Measurements from ENCODE around the gene CDC14B. TPM values are rescaled to one million over a fixed set of nuclear protein-coding genes. Genes with fewer than 3 reads are reported as not detected.
A peak's percentile ranks its signal among the peaks of the same experiment; 100 is the strongest.
"Not testable (repeated sequence)": the region's sequence is repeated elsewhere in the genome, so short reads cannot be mapped to it uniquely, and the experiment has no call there.

CDC14B gene
- 10 to 100 TPM; 14.2 to 21.2 (median 16.2) TPM for total RNA-seq
- long read RNA-seq, donor 1, partial matches to known transcripts = 2 of 7 reads
- long read RNA-seq, donor 1, other reads (novel, unspliced or antisense) = 3 of 7 reads
- long read RNA-seq, donor 2, partial matches to known transcripts = 0 of 6 reads
- long read RNA-seq, donor 2, other reads (novel, unspliced or antisense) = 5 of 6 reads

GRCh38 chr9:96619491-96620180, at the start of gene CDC14B:
CDC14B (minus strand) TSS chr9:96619843; CDS start chr9:96619378, 465 bp downstream.
- no peak for TF ChIP-seq CTCF (IDR thresholded peaks at IDR 0.05)
- no peaks in the 10 kb centered on the region for H3K4me1 ChIP-seq (ENCODE audit: low read depth)
- H3K36me3 ChIP-seq (ENCODE audit: low read depth) = no peaks in the 10 kb centered on the region
- intact Hi-C loops (cut with DNase I, micrococcal nuclease) = no loop called here
- ATAC-seq (peak; percentile 87), DNase-seq (peak; percentile 94 to 97 (median 95))
- peak within 1 kb of the TSS; percentile 50 for H3K4me3 ChIP-seq
- H3K9me3 ChIP-seq = no peaks in the 10 kb centered on the region

GRCh38 chr9:96668868-96669534, 49.4 kb upstream of the CDC14B start:
- no peaks in the 10 kb centered on the region for H3K4me1 ChIP-seq (ENCODE audit: low read depth)
- H3K9me3 ChIP-seq = no peaks in the 10 kb centered on the region
- H3K36me3 ChIP-seq (ENCODE audit: low read depth) = no peaks in the 10 kb centered on the region
- intact Hi-C loops (cut with DNase I, micrococcal nuclease) = no loop called here
- TF ChIP-seq CTCF (IDR thresholded peaks at IDR 0.05) = no peak
- DNase-seq (no peak), ATAC-seq (no peak)
- H3K4me3 ChIP-seq = no peak overlapping the region

GRCh38 chr9:96667363-96667728, 47.7 kb upstream of the CDC14B start:
- TF ChIP-seq CTCF (IDR thresholded peaks at IDR 0.05) = no peak
- intact Hi-C loops (cut with DNase I, micrococcal nuclease) = no loop called here
- DNase-seq (no peak), ATAC-seq (no peak)
- H3K36me3 ChIP-seq (ENCODE audit: low read depth) = no peaks in the 10 kb centered on the region
- no peaks in the 10 kb centered on the region for H3K9me3 ChIP-seq
- H3K4me3 ChIP-seq = no peak overlapping the region
- no peaks in the 10 kb centered on the region for H3K4me1 ChIP-seq (ENCODE audit: low read depth)

DNA sequence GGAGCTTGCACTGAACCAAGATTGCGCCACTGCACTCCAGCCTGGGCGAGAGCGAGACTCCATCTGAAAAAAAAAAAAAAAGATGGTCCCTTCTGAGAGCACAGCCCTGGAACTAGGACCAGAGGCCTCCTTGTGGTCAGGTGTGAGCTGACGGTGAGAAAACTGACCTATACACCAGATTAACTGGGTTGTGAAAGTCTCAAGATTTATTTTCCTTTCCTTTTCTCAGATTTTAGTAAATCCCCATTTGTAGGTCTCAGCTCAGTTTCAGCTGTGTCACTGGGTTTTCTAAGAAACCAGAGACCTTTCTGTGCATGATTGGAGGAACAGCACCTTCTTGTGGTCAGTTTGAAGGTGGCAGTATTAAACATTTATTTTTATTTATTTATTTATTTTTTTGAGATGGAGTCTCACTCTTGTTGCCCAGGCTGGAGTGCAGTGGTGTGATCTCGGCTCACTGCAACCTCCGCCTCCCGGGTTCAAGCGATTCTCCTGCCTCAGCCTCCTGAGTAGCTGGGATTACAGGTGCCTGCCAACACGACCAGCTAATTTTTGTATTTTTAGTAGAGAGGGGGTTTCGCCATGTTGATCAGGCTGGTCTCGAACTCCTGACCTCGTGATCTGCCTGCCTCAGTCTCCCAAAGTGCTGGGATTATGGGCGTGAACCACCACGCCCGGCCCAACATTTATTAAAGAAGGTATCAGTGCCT, 47.2 kb upstream of the CDC14B start:
- H3K9me3 ChIP-seq; H3K36me3 ChIP-seq (ENCODE audit: low read depth); intact Hi-C loops (cut with DNase I, micrococcal nuclease); H3K4me1 ChIP-seq (ENCODE audit: low read depth); H3K4me3 ChIP-seq: not testable (repeated sequence)
- DNase-seq (peak in 1 of 3 donors; percentile 45), ATAC-seq (peak; percentile 83)
- TF ChIP-seq CTCF (IDR thresholded peaks at IDR 0.05) = peak; percentile 53

- H3K4me3 ChIP-seq = no peak overlapping the region
- no peaks in the 10 kb centered on the region for H3K4me1 ChIP-seq (ENCODE audit: low read depth)
- no peaks in the 10 kb centered on the region for H3K36me3 ChIP-seq (ENCODE audit: low read depth)
- intact Hi-C loops (cut with DNase I, micrococcal nuclease) = no loop called here
- no peak for DNase-seq
- H3K9me3 ChIP-seq = no peaks in the 10 kb centered on the region
- no peak for ATAC-seq
- no peak for TF ChIP-seq CTCF (IDR thresholded peaks at IDR 0.05)
Measured at GRCh38 chr9:96665789-96666188, 46.1 kb upstream of the CDC14B start.
